Right atrium auricular region (tissue), 2 donors: ENCODE measurements around the gene RPS27L. TPM values are rescaled to one million over a fixed set of nuclear protein-coding genes. Genes with fewer than 3 reads are reported as not detected.

Source experiments
- DNase-seq: peaks from one replicate; pipeline ENCODE4 v3.0.0-alpha.2; 2019; ENCODE audit warnings: low spot score
- H3K27ac ChIP-seq, 2 donors: fragments of 200-600 bp; sonication (generic); 1 replicate in 1 of 2; 2 replicates in 1 of 2; pipeline ENCODE4 v1.5.1; 2016 to 2019
- H3K27me3 ChIP-seq, 2 donors: fragments of 200-600 bp; sonication (generic); one replicate each; pipeline versions ENCODE4 v1.5.1 to v1.6.0; 2017 to 2019
- H3K36me3 ChIP-seq: fragments of 200-600 bp; sonication (generic); one replicate; pipeline ENCODE4 v1.5.1; 2016
- H3K4me1 ChIP-seq, 2 donors: fragments of 200-600 bp; sonication (generic); one replicate each; pipeline versions ENCODE4 v1.5.1 to v1.6.0; 2017 to 2019
- H3K4me3 ChIP-seq, 2 donors: fragments of 200-600 bp; sonication (generic); 1 replicate in 1 of 2; 2 replicates in 1 of 2; pipeline ENCODE4 v1.5.1; 2017 to 2019; ENCODE audit warnings: mild to moderate bottlenecking in 1 of 2, moderate library complexity in 1 of 2
- H3K9me3 ChIP-seq, 2 donors: fragments of 200-600 bp; sonication (generic); one replicate each; pipeline ENCODE4 v1.5.1; 2019
- CTCF ChIP-seq, 2 donors: fragments of 200-600 bp; sonication (generic); IDR thresholded peaks; one replicate each; pipeline ENCODE4 v1.5.1; 2019; ENCODE audit warnings: antibody characterized with exemption in 2 of 2
- total RNA-seq, 2 donors: library from RNA; depleted of rRNA; stranded (reverse); fragments of >200 nt; gene quantifications; one replicate each; pipeline ENCODE4 v1.1.0, GENCODE V29; 2016

RPS27L gene
- total RNA-seq, 2 donors from 2014 or later = 74.7 to 76.4 TPM

- Histone ChIP-seq H3K27ac (no peak overlapping the region), H3K9me3 (no peaks in the 10 kb centered on the region), H3K4me1 (peaks cover 0 to 47% of the 10 kb centered on the region in 2 donors), H3K27me3 (no peaks in the 10 kb centered on the region), H3K4me3 (no peak overlapping the region), H3K36me3 (no peaks in the 10 kb centered on the region)
- TF ChIP-seq CTCF (IDR thresholded peaks at IDR 0.05) = no peak
- DNase-seq = no peak
These were observed 41.3 kb upstream of the RPS27L start for GRCh38 chr15:63198371-63199250.

GRCh38 chr15:63197626-63198025 is 40.3 kb upstream of the RPS27L start:
- Histone ChIP-seq H3K4me1 (peaks cover 0 to 49% of the 10 kb centered on the region in 2 donors), H3K27me3 (no peaks in the 10 kb centered on the region), H3K4me3 (no peak overlapping the region), H3K36me3 (no peaks in the 10 kb centered on the region), H3K9me3 (no peaks in the 10 kb centered on the region), H3K27ac (no peak overlapping the region)
- DNase-seq = no peak
- TF ChIP-seq CTCF (IDR thresholded peaks at IDR 0.05) = no peak

GRCh38 chr15:63196842-63197241 is 39.6 kb upstream of the RPS27L start:
- Histone ChIP-seq H3K36me3 (no peaks in the 10 kb centered on the region), H3K27ac (no peak overlapping the region), H3K4me1 (peaks cover 0 to 49% of the 10 kb centered on the region in 2 donors), H3K4me3 (no peak overlapping the region), H3K27me3 (no peaks in the 10 kb centered on the region), H3K9me3 (no peaks in the 10 kb centered on the region)
- TF ChIP-seq CTCF (IDR thresholded peaks at IDR 0.05) = no peak
- DNase-seq = no peak

GRCh38 chr15:63195569-63196015 is 38.3 kb upstream of the RPS27L start:
- no peak overlapping the region for H3K27ac ChIP-seq
- peaks cover 0 to 58% of the 10 kb centered on the region in 2 donors for H3K4me1 ChIP-seq
- H3K36me3 ChIP-seq = no peaks in the 10 kb centered on the region
- H3K9me3 ChIP-seq = no peaks in the 10 kb centered on the region
- DNase-seq = peak; percentile 56
- no peak for TF ChIP-seq CTCF (IDR thresholded peaks at IDR 0.05)
- no peaks in the 10 kb centered on the region for H3K27me3 ChIP-seq
- no peak overlapping the region for H3K4me3 ChIP-seq

- H3K4me1 ChIP-seq = peaks cover 0 to 59% of the 10 kb centered on the region in 2 donors
- no peaks in the 10 kb centered on the region for H3K36me3 ChIP-seq
- H3K9me3 ChIP-seq = no peaks in the 10 kb centered on the region
- DNase-seq = no peak
- H3K4me3 ChIP-seq = no peak overlapping the region
- no peaks in the 10 kb centered on the region for H3K27me3 ChIP-seq
- peak overlapping the region; percentile 6 to 34 for H3K27ac ChIP-seq
- no peak for TF ChIP-seq CTCF (IDR thresholded peaks at IDR 0.05)
These were observed 37.7 kb upstream of the RPS27L start for GRCh38 chr15:63194880-63195568.
